ELF-1 (cell line): Measurements from ENCODE around the gene FGF1.

ENCODE experiments used
- DNase-seq: peaks from one replicate; pipeline ENCODE4 v3.0.0-alpha.2; 2016; ENCODE audit warnings: low read depth, low spot score

FGF1 gene

DNA sequence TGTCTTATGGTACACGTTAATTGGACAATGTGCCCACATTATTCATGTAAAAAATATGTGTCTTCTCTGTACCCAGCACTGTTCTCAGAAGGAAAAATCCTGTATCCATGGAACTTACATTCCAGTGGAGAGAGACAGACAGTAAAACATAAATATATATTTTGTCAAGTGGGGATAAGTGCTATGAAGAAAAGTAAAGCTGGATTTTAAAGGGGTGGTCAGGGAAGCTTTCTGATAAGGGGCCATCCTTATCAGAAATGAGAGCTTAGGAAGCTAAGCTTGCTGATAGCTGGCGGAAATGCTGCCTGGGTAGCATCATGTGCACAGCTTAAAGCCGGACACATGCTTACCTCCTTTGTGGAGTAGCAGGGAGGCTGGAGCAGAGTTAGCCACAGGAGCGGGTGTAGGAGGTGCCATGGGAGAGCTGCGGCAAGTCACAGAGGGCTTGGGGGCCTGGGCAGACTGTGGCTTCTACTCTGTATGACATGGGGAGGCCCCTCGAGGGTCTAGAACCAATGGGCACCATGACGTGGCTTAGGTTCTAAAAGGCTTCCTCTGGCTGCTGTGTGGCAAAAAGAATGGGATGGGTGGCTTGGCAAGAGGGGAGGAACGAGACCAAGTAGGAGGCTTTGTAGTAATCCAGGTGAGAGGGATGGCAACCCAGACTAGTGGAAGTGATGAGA lies 141.7 kb downstream of the FGF1 start:
- DNase-seq: peak; percentile 35

DNA sequence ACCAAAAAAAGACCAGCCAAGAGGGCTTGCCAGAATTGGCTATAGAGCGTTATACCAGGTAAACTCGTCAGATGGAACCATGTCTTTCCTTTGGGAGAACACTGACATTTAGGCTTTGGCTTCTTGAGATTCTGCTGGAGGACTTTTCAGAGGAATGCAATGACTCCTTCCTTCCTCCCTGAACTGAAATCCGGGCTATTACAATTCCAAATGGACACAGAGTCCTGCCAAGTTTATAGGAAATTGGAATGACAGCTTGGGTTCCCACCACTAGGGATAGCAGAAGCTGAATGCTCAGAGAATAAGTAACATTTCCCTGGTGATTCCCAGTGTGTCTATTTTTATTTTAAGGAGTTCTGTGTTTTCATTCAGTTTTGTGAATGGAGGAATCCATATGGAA lies 143.0 kb downstream of the FGF1 start:
- no peak for DNase-seq
